HG03159 (cell line): ENCODE data around the gene CRTAC1.

Source experiments
- ATAC-seq: cut with Tn5 transposase; IDR thresholded peaks from one replicate; pipeline ENCODE4 v1.9.1; 2021; ENCODE audit warnings: mild to moderate bottlenecking, moderate library complexity; ENCODE audit not compliant: unreplicated experiment

Gene CRTAC1

GRCh38 chr10:97925308-97925938, 105.0 kb downstream of the CRTAC1 start:
- no peak for ATAC-seq

- no peak for ATAC-seq
Measured at GRCh38 chr10:97924678-97925077, 105.7 kb downstream of the CRTAC1 start.

- ATAC-seq: no peak
Measured at GRCh38 chr10:97923476-97923875, 106.9 kb downstream of the CRTAC1 start.

- ATAC-seq: no peak
Measured at GRCh38 chr10:97923057-97923456, 107.4 kb downstream of the CRTAC1 start.

- ATAC-seq: no peak
Measured at GRCh38 chr10:97922022-97922758, 108.2 kb downstream of the CRTAC1 start.

GRCh38 chr10:97921581-97922021, 108.8 kb downstream of the CRTAC1 start:
- no peak for ATAC-seq

GRCh38 chr10:97920865-97921264, 109.6 kb downstream of the CRTAC1 start:
- no peak for ATAC-seq

- ATAC-seq: no peak
Measured at GRCh38 chr10:97919012-97919411, 111.4 kb downstream of the CRTAC1 start.

GRCh38 chr10:97916586-97916985, 113.8 kb downstream of the CRTAC1 start:
- no peak for ATAC-seq

GRCh38 chr10:97915346-97916131, 114.9 kb downstream of the CRTAC1 start:
- ATAC-seq: no peak

- ATAC-seq: peak; percentile 75
Measured at GRCh38 chr10:97914837-97915211, 115.6 kb downstream of the CRTAC1 start.

- peak; percentile 25 for ATAC-seq
Measured at GRCh38 chr10:97914171-97914836, 116.1 kb downstream of the CRTAC1 start.

GRCh38 chr10:97913614-97914013, 116.8 kb downstream of the CRTAC1 start:
- ATAC-seq: no peak

- no peak for ATAC-seq
Measured at GRCh38 chr10:97913193-97913592, 117.2 kb downstream of the CRTAC1 start.

GRCh38 chr10:97911217-97911616, 119.2 kb downstream of the CRTAC1 start:
- no peak for ATAC-seq

- ATAC-seq: no peak
Measured at GRCh38 chr10:97910661-97911060, 119.8 kb downstream of the CRTAC1 start.

GRCh38 chr10:97907830-97908229, 122.6 kb downstream of the CRTAC1 start:
- no peak for ATAC-seq

GRCh38 chr10:97907211-97907610, 123.2 kb downstream of the CRTAC1 start:
- no peak for ATAC-seq

GRCh38 chr10:97905276-97905675, 125.1 kb downstream of the CRTAC1 start:
- no peak for ATAC-seq

GRCh38 chr10:97904576-97904975, 125.8 kb downstream of the CRTAC1 start:
- no peak for ATAC-seq

GRCh38 chr10:97904018-97904381, 126.4 kb downstream of the CRTAC1 start:
- ATAC-seq: no peak
